Right hindlimb (tissue), 1 donor: ENCODE results near the gene SLC4A8.

Experiments used
- DNase-seq: peaks from one replicate; pipeline ENCODE4 v3.0.0-alpha.2; 2018

SLC4A8 gene

GRCh38 chr12:51528852-51529650 is 104.4 kb downstream of the SLC4A8 start:
- DNase-seq, result no peak

GRCh38 chr12:51529651-51529970 is 105.0 kb downstream of the SLC4A8 start:
- DNase-seq, result no peak

- DNase-seq, result no peak
Measured at GRCh38 chr12:51530208-51530607, 105.6 kb downstream of the SLC4A8 start.

GRCh38 chr12:51531284-51531977 is 106.8 kb downstream of the SLC4A8 start:
- no peak for DNase-seq

GRCh38 chr12:51531978-51532497 is 107.4 kb downstream of the SLC4A8 start:
- peak; percentile 86 for DNase-seq

GRCh38 chr12:51533799-51534198 is 109.2 kb downstream of the SLC4A8 start:
- no peak for DNase-seq

GRCh38 chr12:51534216-51535074 is 109.8 kb downstream of the SLC4A8 start:
- no peak for DNase-seq

GRCh38 chr12:51536159-51536558 is 111.5 kb downstream of the SLC4A8 start:
- no peak for DNase-seq

GRCh38 chr12:51538149-51538548 is 113.5 kb downstream of the SLC4A8 start:
- DNase-seq, result no peak

- DNase-seq, result no peak
Measured at GRCh38 chr12:51538599-51538998, 114.0 kb downstream of the SLC4A8 start.

- DNase-seq, result no peak
Measured at GRCh38 chr12:51540996-51541395, 116.4 kb downstream of the SLC4A8 start.

- DNase-seq, result no peak
Measured at GRCh38 chr12:51546097-51546496, 121.5 kb downstream of the SLC4A8 start.

GRCh38 chr12:51547606-51548005 is 123.0 kb downstream of the SLC4A8 start:
- no peak for DNase-seq

- DNase-seq, result no peak
Measured at GRCh38 chr12:51548241-51548640, 123.6 kb downstream of the SLC4A8 start.

GRCh38 chr12:51549637-51550036 is 125.0 kb downstream of the SLC4A8 start:
- no peak for DNase-seq
